Measurements from ENCODE around the gene CERS6. TPM values are rescaled to one million over a fixed set of nuclear protein-coding genes. Genes with fewer than 3 reads are reported as not detected.
"Not testable (repeated sequence)": the region's sequence is repeated elsewhere in the genome, so short reads cannot be mapped to it uniquely, and the experiment has no call there.

The CERS6 gene
- polyA plus RNA-seq, 12 donors = 38.2 to 59.2 (median 48.9) TPM; not detected in 1

DNA sequence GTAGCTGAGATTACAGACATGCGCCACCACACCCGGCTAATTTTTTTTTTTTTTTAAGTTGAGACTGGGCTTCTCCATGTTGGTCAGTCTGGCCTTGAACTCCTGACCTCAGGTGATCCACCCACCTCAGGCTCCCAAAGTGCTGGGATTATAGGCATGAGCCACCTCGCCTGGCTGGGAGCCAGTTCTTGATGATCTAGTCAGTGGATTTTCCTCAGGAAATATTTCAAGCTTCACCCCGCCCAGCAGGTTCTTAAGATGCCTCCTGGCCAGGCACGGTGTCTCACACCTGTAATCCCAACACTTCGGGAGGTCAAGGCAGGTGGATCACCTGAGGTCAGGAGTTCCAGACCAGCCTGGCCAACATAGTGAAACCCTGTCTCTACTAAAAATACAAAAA, 312.3 kb downstream of the CERS6 start:
- not testable (repeated sequence) for DNase-seq

DNA sequence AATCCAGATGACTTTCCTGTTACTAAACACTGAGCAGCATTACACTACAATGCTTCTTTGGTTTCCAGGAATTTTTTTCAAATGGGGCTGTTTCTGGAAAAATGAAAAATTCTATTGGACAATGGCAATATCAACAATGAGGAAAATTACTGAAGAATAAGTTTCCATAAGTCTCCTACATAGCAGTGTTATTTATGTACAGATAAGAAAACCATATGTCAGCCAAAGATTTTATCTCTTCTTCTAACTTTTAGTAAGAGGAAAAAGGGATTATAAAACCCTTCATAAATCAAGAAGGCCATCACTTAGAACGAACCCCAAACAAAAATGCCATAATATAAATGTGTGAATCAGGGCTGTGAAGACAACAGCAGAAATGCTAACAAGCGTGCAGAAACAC, 314.7 kb downstream of the CERS6 start:
- no peak for DNase-seq

DNA sequence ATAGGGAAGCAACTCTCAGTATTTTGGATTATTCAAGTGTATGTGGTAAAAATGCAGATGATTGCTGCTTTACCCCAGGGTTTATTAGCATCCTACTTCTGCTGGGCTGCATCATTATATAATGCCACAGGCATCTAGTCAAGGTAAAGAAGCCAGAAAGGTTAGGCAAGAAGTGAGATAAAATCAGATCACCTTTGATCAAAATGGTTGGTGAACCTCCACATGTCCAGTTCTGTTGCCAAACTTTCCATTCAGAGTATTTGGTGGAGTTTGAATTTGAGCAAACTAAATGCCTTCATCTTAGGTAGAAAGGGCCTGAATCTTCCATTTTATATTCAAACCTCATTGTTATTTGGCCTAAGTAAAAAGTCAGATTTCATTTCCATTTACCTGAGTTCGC, 316.6 kb downstream of the CERS6 start:
- DNase-seq = no peak

DNA sequence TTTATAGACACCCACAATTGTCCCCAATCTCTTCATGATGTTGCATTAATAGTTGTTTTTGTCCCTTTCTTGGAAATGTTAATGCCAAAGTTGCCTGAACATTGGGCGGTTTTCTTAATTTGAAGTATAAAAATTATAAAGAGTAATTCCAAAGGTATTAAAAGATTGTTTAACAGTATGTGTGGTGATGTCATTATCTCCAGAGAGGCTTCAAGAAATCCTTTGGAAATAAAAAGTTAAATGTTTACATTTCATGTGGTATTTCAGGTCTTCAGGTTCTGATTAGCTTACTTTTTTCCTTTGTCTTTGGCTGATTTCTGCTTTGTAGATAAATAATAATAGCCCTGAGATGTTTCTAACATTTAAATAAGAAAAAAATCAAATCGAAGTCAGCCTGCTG, 317.1 kb downstream of the CERS6 start:
- DNase-seq = no peak

DNA sequence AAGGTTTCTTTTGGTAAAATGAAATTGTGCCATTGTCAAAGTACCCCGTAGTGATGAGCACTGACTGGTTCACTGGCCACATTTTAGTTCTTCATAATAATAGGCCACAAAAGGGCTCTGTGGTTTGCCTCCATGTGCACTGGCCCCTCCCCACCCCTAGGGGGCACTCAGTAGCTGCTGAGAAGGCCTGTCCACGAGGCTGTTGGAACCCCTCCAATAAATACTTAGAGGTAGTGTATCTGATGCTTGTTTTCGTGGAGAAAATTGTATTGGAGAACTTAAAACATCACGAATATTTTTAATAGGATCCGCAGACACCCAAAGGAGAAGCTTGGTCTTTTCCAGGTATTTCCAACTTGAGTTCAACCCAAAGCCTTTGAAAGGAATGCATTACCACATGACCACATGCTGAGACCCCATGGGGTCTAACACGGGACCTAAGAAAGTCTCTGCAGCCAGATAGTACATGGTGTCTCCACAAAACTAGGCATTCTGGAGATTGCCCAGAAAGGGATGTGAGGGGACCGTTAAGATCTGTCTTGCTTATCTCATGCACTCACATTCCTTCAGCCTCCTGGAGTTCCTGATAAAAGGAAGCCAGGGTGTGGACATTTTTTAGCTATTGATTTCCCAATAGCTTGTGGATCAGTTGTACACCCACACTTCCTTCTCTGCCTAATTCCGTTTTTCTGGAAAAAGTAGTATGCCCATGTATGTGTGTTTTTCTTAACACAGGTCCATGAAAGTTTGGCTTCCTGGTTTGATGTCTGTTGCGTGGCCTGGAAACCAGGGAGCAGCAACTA, 317.8 kb downstream of the CERS6 start:
- DNase-seq = no peak

DNA sequence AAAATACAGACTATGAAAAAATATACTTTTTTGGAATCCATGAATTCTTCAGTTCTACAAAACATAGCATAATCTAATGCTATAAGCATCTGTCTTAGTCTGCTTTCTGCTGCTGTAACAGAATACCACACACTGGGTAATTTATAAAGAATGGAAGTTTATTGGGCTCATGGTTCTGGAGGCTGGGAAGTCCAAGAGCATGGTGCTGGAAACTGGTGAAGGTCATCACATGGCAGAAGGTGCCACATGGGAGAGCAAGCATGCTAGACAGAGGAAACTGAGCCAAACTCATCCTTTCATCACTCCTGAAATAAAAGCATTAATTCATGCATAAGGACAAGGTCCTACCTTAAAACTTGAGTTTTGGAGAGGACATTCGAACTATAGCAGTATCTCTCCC, 319.8 kb downstream of the CERS6 start:
- no peak for DNase-seq

DNA sequence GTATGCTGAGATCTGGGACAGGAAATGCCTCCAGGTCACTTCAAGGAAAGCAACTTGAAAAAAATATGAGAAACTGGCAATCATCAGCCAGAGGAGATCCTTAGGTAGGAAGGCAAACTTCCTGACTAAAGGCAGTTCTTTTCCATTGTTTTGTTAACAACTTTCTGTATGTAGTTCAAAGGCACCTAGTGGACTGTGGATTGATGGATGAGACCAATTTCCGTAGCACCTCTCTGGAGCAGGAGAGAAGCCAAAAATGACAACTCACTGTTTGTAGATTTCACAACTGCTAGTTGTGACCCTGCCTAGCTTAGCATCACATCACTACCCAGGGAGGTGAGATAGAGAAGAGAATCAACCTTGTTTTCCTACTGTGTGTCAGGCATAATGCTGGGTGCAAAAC, 324.6 kb downstream of the CERS6 start:
- no peak for DNase-seq

DNA sequence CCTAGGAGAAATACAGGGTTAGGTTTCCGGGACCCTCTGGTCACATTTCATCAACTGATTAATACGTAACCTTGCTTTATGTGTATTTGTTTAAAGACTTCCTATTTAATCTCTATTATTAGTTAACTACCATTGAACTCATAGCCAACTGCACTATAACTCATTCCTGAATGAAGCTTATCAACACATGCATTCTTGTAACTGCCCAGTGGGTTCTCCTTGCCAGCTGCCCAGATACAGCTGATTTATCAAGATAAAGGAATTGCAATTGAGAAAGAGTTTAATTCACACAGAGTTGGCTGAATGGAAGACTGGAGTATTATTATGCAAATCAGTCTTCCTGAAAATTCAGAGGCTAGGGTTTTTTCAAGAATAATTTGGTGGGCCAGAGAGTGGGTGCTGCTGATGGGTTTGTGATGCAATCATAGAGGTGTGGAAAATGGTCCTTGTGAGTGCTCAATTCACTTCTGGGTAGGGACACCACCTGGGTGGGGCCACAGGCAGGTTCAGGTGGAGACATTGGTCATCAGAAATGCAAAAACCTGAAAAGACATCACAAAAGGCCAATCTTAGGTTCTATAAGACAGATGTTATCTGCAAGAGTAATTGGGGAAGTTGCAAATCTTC, 325.2 kb downstream of the CERS6 start:
- DNase-seq = no peak

DNA sequence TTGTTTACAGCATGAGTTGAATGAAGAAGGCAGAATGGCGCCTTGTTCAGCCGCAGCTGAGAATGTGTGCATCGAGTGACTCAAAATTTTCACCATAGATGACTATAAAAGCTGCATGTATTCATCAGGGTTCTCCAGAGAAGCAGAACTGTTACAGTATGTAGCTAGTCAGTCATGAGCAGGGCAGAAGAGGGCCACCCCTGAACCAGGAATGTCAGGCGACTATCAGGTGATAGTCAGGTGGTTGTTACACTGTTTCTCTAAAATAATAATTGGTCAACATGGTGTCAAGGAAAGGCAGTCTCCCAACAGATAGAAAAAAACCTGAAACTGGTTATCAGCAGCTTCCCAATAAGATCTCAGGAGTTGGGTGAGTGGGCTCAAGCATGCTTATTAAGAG, 326.2 kb downstream of the CERS6 start:
- DNase-seq = no peak

DNA sequence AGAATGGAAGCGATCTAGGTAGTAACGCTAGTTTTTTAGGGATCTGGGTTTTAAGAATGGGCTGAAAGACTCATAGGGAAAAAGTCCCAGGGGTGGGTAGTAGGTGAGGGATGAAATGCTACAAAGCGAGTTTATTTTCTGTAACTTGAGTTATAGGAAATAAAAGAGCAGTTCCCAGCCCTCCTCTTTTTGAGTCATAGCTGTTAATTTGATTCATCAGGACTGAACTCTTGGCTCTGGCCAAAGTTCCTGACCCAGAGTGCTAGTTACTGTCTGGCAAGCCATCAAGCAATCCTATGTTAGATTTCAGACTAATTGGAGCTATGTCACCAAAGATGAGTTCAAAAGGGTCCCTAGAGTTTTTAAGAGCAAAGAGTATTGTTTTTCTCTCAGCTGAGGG, 328.9 kb downstream of the CERS6 start:
- no peak for DNase-seq

DNA sequence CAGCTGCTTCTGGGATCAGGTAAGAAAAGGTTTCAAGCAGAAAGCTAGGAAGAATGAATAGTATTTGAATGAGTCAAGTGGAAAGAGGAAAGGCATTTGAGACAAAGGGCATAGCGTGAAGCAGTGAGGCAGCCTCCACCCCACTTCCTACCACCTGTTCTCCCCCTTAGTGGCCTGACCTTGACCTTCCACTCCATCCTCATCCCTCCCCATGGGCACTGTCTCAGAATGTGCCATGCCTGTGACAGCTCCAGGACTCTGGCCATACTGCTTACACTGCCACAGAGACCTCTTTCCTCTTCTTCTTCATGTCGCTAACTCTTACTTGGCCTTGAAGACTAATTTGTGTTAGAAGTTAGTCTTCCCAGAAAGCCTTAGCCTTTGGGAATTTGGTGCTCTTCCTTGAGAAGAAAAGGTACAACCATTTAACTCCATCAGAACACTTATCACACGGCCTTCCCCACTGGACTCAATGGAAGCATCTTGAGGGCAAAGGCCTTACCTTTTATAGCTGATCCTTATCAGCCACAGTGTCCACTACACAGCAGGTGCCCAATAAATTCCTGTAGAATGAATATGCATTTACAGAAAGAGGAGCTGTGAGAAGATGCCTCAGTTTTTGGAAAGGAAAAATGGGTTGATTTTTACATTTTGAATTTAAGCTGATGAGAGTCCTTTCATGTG, 331.2 kb downstream of the CERS6 start:
- no peak for DNase-seq

DNA sequence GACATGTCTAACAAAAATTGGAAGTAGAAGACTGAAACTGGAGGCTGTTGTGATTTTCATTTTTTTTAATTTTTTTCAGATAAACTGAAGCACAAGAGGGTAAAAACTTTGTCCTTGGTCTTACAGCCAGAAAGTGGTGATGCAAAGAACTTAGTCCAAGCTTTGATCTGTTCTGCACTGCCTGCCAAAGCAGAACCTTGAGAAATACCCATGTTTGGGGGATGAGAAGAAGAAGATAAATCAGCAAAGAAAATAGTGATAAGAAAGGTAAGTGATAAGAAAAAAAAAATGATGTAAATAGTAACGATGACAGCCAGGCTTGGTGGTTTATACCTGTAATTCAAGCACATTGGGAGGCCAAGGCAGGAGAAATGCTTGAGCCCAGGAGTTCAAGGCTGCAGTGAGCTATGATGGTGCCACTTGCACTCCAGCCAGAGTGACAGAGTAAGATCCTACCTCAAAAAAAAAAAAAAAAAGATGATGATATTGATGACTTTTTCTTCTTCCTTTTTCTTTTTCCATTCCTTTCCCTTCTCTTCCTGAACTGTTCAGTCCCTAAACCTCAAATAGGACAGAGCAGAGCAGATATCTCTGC, 331.8 kb downstream of the CERS6 start:
- DNase-seq = no peak

DNA sequence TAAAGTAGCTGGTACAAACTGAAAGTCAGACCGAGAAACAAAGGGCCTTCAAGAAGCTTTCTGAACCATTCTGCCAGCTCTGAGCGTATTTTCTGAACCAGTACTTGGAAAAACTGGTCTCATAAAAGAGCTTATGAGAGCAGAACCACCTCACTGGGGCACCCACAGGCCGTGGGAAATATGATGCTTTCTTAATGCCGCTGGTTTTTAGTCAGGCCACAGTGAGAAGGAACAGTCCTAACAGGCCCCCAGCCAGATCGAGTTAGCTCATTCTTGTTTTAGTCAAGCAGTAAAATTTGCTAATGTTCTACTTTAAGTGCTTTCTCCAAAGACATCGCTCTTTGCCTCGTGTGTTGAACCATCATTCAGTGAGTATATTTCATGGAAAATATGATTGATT, 333.7 kb downstream of the CERS6 start:
- no peak for DNase-seq

DNA sequence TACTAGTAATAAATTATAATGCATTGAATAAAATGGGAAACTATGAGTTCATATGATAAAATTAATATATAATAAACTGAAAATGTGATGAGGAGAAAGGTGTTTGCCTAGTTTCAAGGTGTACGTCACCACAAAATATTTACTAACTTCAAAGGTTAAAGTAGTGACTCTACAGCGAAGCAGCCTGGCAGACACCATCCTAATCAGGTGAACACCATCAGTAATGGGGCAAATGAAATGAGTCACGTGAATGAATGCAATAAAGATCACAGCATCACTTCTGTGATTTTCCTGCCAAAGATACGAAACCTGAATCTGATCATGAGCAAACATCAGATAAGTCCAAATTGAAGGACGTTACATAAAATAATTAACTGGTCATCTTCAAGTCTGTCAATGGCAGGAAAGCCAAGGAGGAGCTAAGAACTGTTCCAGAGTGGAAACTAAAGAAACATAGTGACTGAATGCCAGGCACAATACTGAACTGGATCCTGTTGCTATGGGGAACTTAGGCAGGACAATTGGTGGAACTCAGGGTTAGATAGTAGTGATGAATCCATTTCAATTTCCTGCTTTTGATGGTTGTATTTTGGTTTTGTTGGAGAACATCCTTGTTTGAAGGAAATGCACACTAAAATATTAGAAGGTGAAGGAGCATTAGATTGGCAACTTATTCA, 334.3 kb downstream of the CERS6 start:
- DNase-seq = no peak

DNA sequence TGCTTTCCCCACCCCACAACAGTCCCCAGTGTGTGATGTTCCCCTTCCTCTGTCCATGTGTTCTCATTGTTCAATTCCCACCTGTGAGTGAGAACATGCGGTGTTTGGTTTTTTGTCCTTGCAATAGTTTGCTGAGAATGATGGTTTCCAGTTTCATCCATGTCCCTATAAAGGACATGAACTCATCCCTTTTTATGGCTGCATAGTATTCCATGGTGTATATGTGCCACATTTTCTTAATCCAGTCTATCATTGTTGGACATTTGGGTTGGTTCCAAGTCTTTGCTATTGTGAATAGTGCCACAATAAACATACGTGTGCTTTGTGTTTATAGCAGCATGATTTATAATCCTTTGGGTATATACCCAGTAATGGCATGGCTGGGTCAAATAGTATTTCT, 335.1 kb downstream of the CERS6 start:
- DNase-seq = not testable (repeated sequence)

DNA sequence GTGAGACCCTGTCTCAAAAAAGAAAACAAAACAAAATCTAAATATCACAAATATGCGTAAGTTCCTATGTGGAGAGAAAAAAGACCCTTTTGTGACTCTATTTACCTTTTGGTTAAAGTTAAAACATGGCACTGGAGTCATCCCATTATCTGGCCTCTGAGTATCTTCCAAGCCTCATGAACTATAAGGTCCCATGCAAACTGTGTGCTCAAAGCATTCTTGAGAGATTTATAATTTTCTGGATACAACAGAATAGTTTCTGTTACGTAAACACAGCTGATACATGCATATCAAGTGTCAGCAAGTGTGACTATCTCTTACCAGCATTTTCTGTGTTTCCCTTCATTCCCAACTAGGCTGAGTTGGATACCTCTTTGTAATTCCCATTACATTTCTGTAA, 337.5 kb downstream of the CERS6 start:
- no peak for DNase-seq

DNA sequence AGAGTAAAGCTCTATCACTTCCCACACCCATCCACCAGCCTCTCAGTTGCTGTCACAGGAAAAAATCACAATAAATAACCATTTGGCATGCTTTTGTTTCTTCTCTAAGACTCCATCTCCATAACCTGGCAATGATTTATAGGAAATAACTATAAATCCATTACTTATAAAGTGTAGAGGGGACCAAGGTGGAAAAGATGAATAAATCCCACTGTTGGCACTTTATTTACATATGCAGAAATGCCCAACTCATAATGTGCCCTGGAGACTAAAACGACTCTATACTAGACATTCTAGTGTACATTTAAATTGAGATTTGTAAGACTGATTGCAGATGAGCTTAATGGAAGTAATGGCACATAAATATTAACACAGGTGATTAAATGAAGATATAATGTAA, 338.9 kb downstream of the CERS6 start:
- no peak for DNase-seq

DNA sequence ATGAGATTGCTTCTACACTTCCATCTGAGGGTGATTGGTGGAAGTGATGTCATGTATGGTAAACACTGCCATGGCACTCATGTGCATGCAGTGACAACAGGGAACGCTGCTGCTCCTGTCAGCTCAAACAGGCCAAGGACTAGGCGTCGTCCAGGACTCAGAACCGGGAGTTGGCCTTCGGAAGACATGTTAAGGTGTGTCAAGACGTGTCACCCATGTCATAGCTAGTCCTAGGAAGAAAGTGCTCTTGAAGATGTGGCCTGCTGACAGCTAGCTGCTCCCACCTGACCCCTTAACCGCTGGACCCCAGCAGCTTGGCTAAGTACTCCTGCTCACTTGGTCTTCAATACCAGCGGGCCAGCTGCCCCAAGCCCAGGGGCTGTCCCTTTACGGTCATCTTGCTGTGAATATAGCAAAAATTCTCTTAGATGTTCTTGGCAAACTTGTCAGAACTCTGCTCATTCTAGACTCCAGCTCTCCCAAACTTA, 340.1 kb downstream of the CERS6 start:
- DNase-seq = no peak

DNA sequence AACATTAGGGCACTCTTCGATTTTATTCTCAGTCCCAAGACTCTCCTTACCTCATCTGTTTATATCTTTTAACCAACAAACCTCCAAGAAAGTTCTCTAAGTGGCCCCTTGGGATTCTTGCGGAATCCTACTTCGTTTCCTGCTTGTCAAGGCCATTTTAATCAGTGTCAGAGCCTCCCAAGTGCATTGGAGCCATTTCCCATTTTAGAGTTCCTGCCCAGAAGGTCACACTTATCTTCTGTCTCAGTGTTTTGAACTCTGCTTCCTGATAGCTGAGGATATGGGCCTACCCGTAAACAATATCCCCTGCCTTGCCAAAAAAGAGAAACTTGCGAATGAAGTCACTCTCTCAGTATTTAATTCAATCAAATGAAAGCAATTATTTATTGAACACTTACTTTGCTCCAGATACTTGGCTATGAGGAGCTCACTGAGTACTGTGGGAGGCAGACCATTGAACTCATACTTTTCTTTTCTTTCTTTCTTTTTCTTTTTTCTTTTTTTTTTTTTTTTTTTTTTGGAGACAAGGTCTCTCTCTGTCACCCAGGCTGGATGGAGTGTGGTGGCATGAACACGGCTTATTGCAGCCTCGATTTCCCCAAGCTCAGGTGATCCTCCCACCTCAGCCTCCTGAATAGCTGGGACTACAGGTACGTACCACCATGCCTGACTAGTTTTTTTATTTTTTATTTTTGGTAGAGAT, 340.7 kb downstream of the CERS6 start:
- no peak for DNase-seq

DNA sequence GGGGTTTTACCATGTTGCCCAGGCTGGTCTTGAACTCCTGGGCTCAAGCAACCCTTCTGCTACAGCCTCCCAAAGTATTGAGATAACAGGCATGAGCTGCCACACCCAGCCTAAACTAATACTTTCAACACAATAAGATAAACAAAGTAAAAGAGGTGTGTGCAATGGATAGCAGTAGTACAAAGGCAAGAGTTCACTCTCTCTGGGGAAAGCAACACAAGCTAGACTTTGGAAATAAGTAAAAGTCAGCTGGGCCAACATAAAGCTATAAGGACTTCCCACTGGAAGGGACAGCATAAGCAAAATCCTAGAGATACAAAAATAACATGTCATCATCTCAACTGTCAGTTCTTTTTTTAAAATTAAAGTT, 341.2 kb downstream of the CERS6 start:
- no peak for DNase-seq

Measured in muscle of arm (tissue), 12 donors.